B cell (primary cell): ENCODE results near the gene CENPB.

ENCODE experiments used
- EZH2 ChIP-seq: IDR thresholded peaks from 2 replicates; pipeline ENCODE4 v1.6.1; 2012; ENCODE audit warnings: borderline replicate concordance, low read depth, mild to moderate bottlenecking, moderate library complexity, low read length; ENCODE audit not compliant: insufficient read depth, poor library complexity, severe bottlenecking
- TF ChIP-seq, protein P1 (sequence below): fragments of 200-600 bp; IDR thresholded peaks from one replicate; pipeline ENCODE4 v1.8.0; 2022; ENCODE audit warnings: antibody characterized with exemption, mild to moderate bottlenecking

- TF ChIP-seq, protein P1, sequence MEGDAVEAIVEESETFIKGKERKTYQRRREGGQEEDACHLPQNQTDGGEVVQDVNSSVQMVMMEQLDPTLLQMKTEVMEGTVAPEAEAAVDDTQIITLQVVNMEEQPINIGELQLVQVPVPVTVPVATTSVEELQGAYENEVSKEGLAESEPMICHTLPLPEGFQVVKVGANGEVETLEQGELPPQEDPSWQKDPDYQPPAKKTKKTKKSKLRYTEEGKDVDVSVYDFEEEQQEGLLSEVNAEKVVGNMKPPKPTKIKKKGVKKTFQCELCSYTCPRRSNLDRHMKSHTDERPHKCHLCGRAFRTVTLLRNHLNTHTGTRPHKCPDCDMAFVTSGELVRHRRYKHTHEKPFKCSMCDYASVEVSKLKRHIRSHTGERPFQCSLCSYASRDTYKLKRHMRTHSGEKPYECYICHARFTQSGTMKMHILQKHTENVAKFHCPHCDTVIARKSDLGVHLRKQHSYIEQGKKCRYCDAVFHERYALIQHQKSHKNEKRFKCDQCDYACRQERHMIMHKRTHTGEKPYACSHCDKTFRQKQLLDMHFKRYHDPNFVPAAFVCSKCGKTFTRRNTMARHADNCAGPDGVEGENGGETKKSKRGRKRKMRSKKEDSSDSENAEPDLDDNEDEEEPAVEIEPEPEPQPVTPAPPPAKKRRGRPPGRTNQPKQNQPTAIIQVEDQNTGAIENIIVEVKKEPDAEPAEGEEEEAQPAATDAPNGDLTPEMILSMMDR, result no peak
- TF ChIP-seq EZH2, result no peak
Measured at GRCh38 chr20:3758566-3758965, 28.0 kb downstream of the CENPB start.
